A549 (cell line): ENCODE results near the gene ILK. TPM values are rescaled to one million over a fixed set of nuclear protein-coding genes. Genes with fewer than 3 reads are reported as not detected.

Source experiments
- ATAC-seq, 2 experiments: fragments of 200-7000 bp in 1 of 2; fragments of >200 bp in 1 of 2; cut with Nextera tagmentation in 1 of 2; cut with Tn5 transposase in 1 of 2; 3 replicates each; pipeline versions ENCODE4 v1.8.0 to v1.9.1; 2018 to 2020; ENCODE audit warnings: mild to moderate bottlenecking in 1 of 2, moderate library complexity in 1 of 2
- CTCF ChIA-PET: fragments of 300-600 bp; sonication (Branson Sonifier 250); formaldehyde crosslinking; extraction: SDS; loops from one replicate; lab custom pipeline; 2021; ENCODE audit warnings: antibody characterized with exemption, inconsistent platforms; lab: Yijun Ruan, JAX
- POLR2A ChIA-PET: fragments of 350-600 bp; formaldehyde crosslinking; extraction: SDS; loops from one replicate; lab custom pipeline; 2021; ENCODE audit warnings: antibody characterized with exemption, inconsistent platforms; lab: Yijun Ruan, JAX
- DNase-seq, 2 experiments: peaks; one replicate each; pipeline versions ENCODE4 v3.0.0 to v3.0.0-alpha.2; 2011 to 2016; ENCODE audit warnings: low read depth in 1 of 2, low spot score in 1 of 2
- FAIRE-seq: peaks from 2 replicates; lab custom pipeline; 2011; peaks lifted over from hg19 to GRCh38; lab: Jason Lieb, UNC
- H3K27ac ChIP-seq, 2 experiments: fragments of >200 bp; sonication (Bioruptor Twin); formaldehyde crosslinking; 3 replicates each; pipeline ENCODE4 v1.5.1; 2016 to 2017
- H3K4me1 ChIP-seq: fragments of >200 bp; sonication (Bioruptor Twin); formaldehyde crosslinking; 3 replicates; pipeline ENCODE4 v1.6.1; 2016
- H3K4me2 ChIP-seq: fragments of >200 bp; sonication (Bioruptor Twin); formaldehyde crosslinking; 3 replicates; pipeline ENCODE4 v1.6.1; 2016
- H3K4me3 ChIP-seq: fragments of >200 bp; sonication (Bioruptor Twin); formaldehyde crosslinking; 3 replicates; pipeline ENCODE4 v1.5.1; 2016
- H3K9me3 ChIP-seq: fragments of >200 bp; sonication (Bioruptor Twin); formaldehyde crosslinking; 3 replicates; pipeline ENCODE4 v1.6.1; 2016
- ATOH8 ChIP-seq: fragments of 250-450 bp; sonication (Bioruptor Pico); IDR thresholded peaks from 2 replicates; pipeline ENCODE4 v1.5.0; 2020; ENCODE audit warnings: low read depth, mild to moderate bottlenecking, moderate library complexity
- CBX2 ChIP-seq: fragments of 200-600 bp; sonication (generic); IDR thresholded peaks from 2 replicates; pipeline ENCODE4 v1.6.1; 2016; ENCODE audit warnings: low read depth, mild to moderate bottlenecking, borderline replicate concordance
- CEBPB ChIP-seq, 2 experiments: fragments of >200 bp in 1 of 2; sonication (Bioruptor Twin) in 1 of 2; formaldehyde crosslinking in 1 of 2; IDR thresholded peaks; 2 replicates each; pipeline ENCODE4 v1.6.1; 2012 to 2016
- CTCF ChIP-seq: fragments of >200 bp; sonication (Bioruptor Twin); formaldehyde crosslinking; IDR thresholded peaks from 3 replicates; pipeline ENCODE4 v1.5.1; 2016
- ELK1 ChIP-seq: fragments of 150-350 bp; IDR thresholded peaks from 2 replicates; pipeline ENCODE4 v1.6.1; 2014; ENCODE audit warnings: low read depth, mild to moderate bottlenecking, low read length
- FOXS1 ChIP-seq: fragments of 250-450 bp; sonication (Bioruptor Pico); IDR thresholded peaks from 2 replicates; pipeline ENCODE4 v1.5.0; 2020; ENCODE audit warnings: mild to moderate bottlenecking, moderate library complexity
- GATA3 ChIP-seq: IDR thresholded peaks from 2 replicates; pipeline ENCODE4 v1.6.1; 2012; ENCODE audit warnings: borderline replicate concordance
- HDAC2 ChIP-seq: fragments of 200-600 bp; sonication (generic); IDR thresholded peaks from 2 replicates; pipeline ENCODE4 v1.6.1; 2016
- HES2 ChIP-seq: fragments of >200 bp; sonication (Bioruptor Twin); formaldehyde crosslinking; IDR thresholded peaks from 2 replicates; pipeline ENCODE4 v1.6.1; 2016
- HOXB13 ChIP-seq: fragments of 250-450 bp; sonication (Bioruptor Pico); IDR thresholded peaks from 2 replicates; pipeline ENCODE4 v1.5.0; 2020; ENCODE audit warnings: low read depth, mild to moderate bottlenecking, moderate library complexity
- HOXB5 ChIP-seq: fragments of 250-450 bp; sonication (Bioruptor Pico); IDR thresholded peaks from 2 replicates; pipeline ENCODE4 v1.5.0; 2020; ENCODE audit warnings: mild to moderate bottlenecking, moderate library complexity
- JUNB ChIP-seq: fragments of >200 bp; sonication (Bioruptor Twin); formaldehyde crosslinking; IDR thresholded peaks from 2 replicates; pipeline ENCODE4 v1.6.1; 2016
- KDM1A ChIP-seq: fragments of 200-600 bp; sonication (generic); IDR thresholded peaks from 2 replicates; pipeline ENCODE4 v1.6.1; 2016; ENCODE audit warnings: low read depth, mild to moderate bottlenecking
- MAFK ChIP-seq: fragments of 450-650 bp; IDR thresholded peaks from 2 replicates; pipeline ENCODE4 v1.6.1; 2014; ENCODE audit not compliant: partially characterized antibody
- MYC ChIP-seq: IDR thresholded peaks from 2 replicates; pipeline ENCODE4 v1.6.1; 2012; ENCODE audit warnings: mild to moderate bottlenecking, inconsistent platforms, low read length, improper control_type of control experiment, borderline replicate concordance
- NPAS2 ChIP-seq: fragments of 250-450 bp; sonication (Bioruptor Pico); IDR thresholded peaks from 2 replicates; pipeline ENCODE4 v1.8.0; 2022; ENCODE audit warnings: mild to moderate bottlenecking, moderate library complexity, borderline replicate concordance
- PHF8 ChIP-seq: fragments of 200-600 bp; sonication (generic); IDR thresholded peaks from 2 replicates; pipeline ENCODE4 v1.6.1; 2016; ENCODE audit warnings: low read depth, mild to moderate bottlenecking, antibody characterized with exemption, moderate library complexity, borderline replicate concordance
- POLR2A ChIP-seq: IDR thresholded peaks from 2 replicates; pipeline ENCODE4 v1.6.1; 2012; ENCODE audit warnings: mild to moderate bottlenecking, low read length
- RAD21 ChIP-seq, 2 experiments: fragments of >200 bp in 1 of 2; sonication (Bioruptor Twin) in 1 of 2; formaldehyde crosslinking in 1 of 2; IDR thresholded peaks in 1 of 2; conservative IDR thresholded peaks in 1 of 2; 2 replicates in 1 of 2; 3 replicates in 1 of 2; pipeline ENCODE4 v1.6.1; 2012 to 2018; ENCODE audit warnings: inconsistent platforms in 1 of 2
- RARB ChIP-seq: fragments of 250-450 bp; sonication (Bioruptor Pico); IDR thresholded peaks from 2 replicates; pipeline ENCODE4 v1.8.0; 2021; ENCODE audit warnings: mild to moderate bottlenecking, moderate library complexity
- RCOR1 ChIP-seq: fragments of 150-350 bp; IDR thresholded peaks from 2 replicates; pipeline ENCODE4 v1.6.1; 2014; ENCODE audit warnings: antibody characterized with exemption, low read length, low read depth
- ZC3H11A ChIP-seq: fragments of 450-650 bp; IDR thresholded peaks from 2 replicates; pipeline ENCODE4 v1.6.1; 2014; ENCODE audit warnings: antibody characterized with exemption, mild to moderate bottlenecking
- ZNF302 ChIP-seq: fragments of 250-450 bp; sonication (Bioruptor Pico); IDR thresholded peaks from 2 replicates; pipeline ENCODE4 v1.9.0; 2021; ENCODE audit warnings: inconsistent platforms, mild to moderate bottlenecking, moderate library complexity
- ZSCAN20 ChIP-seq: fragments of 250-450 bp; sonication (Bioruptor Pico); IDR thresholded peaks from 2 replicates; pipeline ENCODE4 v1.8.0; 2022; ENCODE audit warnings: mild to moderate bottlenecking, moderate library complexity
- WGBS: methylation state at CpG from one replicate; pipeline ENCODE4 v1.1.6; 2017; ENCODE audit errors: missing lambda C conversion rate; 5-methylcytosine and 5-hydroxymethylcytosine counted together
- polyA plus RNA-seq, 4 experiments: library from polyadenylated mRNA; depleted of rRNA in 3 of 4; stranded (reverse); fragments of >200 nt; fragmentation: RNase III in 1 of 4; extraction: RNeasy Plus Mini Kit Qiagen cat#74134 plus additional on column Dnase treatment in 1 of 4; gene quantifications; 2 replicates in 3 of 4; 3 replicates in 1 of 4; pipeline ENCODE4 v1.2.3, GENCODE V29; 2011 to 2017

ILK gene
- polyA plus RNA-seq, 2 of the 4 experiments (the other 2 are of a cell fraction), result 108 to 109 TPM

DNA sequence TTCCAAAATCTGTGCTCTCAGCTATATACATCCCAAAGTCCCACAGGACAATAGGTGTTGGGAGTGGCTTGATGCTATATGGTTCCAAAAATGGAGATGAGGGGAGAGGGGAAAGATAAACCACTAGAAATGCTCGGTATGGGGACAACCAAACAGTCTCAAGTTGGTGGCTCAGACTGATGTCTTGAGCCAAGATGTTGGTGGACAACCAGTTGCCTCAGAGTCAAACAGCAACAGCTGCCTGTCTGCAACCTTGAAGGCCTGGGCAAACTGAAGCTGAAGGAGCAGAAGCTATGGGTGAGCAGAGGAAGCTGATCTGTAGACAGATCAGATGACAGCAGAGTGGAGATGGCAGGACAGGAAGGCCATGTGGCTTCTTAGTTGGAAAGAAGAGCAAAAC lies 4.1 kb upstream of the ILK start:
- CTCF ChIA-PET, result interaction anchor here (0.8 to 1.8 kb wide), 3 partner anchors 12 to 69 kb away, joined by 3 to 5 read pairs (median 4); no protein-coding TSS in a partner anchor
- Histone ChIP-seq H3K4me3 (no peak overlapping the region), H3K4me2 (no peak overlapping the region), H3K27ac (no peak overlapping the region), H3K4me1 (peaks cover 9% of the 10 kb centered on the region; the same call in 2 of the 3 replicates)
- POLR2A ChIA-PET, result no interaction called here
- FAIRE-seq, result no peak
- TF ChIP-seq POLR2A (no peak), NPAS2 (CRISPR knock-in tag) (no peak), RAD21 (conservative IDR thresholded peaks at IDR 0.05 in 1 of 2, IDR thresholded peaks at IDR 0.05 in 1 of 2) (no peak), ELK1 (no peak), MAFK (no peak), PHF8 (no peak), ZNF302 (CRISPR knock-in tag) (no peak), HOXB13 (CRISPR knock-in tag) (no peak)
- TF ChIP-seq, all 56 proteins: peak for 0
- DNase-seq, result no peak
- no peaks in the 10 kb centered on the region for H3K9me3 ChIP-seq
- no peak for ATAC-seq
- WGBS, result 89% methylated on average over 1 of the region's 1 CpG

DNA sequence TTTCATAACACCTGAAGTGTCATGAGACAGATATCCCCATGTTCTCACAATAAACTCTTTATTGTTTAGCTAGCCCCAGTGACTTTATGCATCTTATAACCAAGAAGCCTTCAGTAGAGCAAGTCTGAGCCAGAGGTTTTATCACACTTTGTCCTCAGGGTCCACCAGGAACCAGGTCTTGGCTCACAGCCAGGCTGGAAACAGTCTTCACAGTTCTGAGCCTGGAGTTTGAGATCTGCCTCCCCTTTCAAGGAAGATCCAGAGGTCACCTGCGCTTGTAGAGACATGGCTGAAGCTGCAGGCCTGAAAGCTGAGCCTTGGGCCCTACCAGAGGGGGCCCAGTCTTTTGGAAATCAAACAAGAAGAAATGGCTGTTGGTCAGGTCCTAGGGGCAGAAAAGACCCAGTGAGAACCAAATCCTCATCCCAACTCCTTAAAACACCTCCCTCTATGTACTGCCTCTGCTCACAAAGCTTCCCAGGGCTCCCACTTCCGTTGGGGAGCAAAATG lies 3.6 kb upstream of the ILK start:
- 75% methylated on average over 2 of the region's 2 CpGs for WGBS

GRCh38 chr11:6601041-6601461 lies 2.5 kb upstream of the ILK start:
- no peak overlapping the region for H3K4me2 ChIP-seq
- H3K27ac ChIP-seq, result no peak overlapping the region
- POLR2A ChIA-PET, result no interaction called here
- FAIRE-seq (no peak), DNase-seq (no peak)
- H3K4me1 ChIP-seq, result peaks cover 25% of the 10 kb centered on the region
- TF ChIP-seq HDAC2, result no peak
- TF ChIP-seq ELK1, result no peak
- no peak for TF ChIP-seq HES2
- no peak for TF ChIP-seq GATA3
- no peak for TF ChIP-seq CEBPB (IDR thresholded peaks at IDR 0.05)
- TF ChIP-seq ZSCAN20 (CRISPR knock-in tag), result no peak
- no peak for TF ChIP-seq HOXB13 (CRISPR knock-in tag)
- no peak for TF ChIP-seq ZC3H11A
- TF ChIP-seq MYC, result no peak
- TF ChIP-seq RARB, result no peak
- TF ChIP-seq ZNF302 (CRISPR knock-in tag), result no peak
- TF ChIP-seq, all 56 proteins: peak for 0
- H3K4me3 ChIP-seq, result no peak overlapping the region
- ATAC-seq, result no peak
- WGBS, result 97% methylated on average over 13 of the region's 13 CpGs
- CTCF ChIA-PET, result no interaction called here
- H3K9me3 ChIP-seq, result no peaks in the 10 kb centered on the region

More for the DNA sequence above, 3.6 kb upstream of the ILK start:
- Histone ChIP-seq H3K9me3 (no peaks in the 10 kb centered on the region), H3K4me2 (no peak overlapping the region), H3K4me3 (no peak overlapping the region), H3K4me1 (peaks cover 13% of the 10 kb centered on the region; the same call in 2 of the 3 replicates), H3K27ac (no peak overlapping the region)
- ATAC-seq, result no peak
- CTCF ChIA-PET, result interaction anchor here (1.2 to 1.8 kb wide), 2 partner anchors 19 to 69 kb away, joined by 4 to 5 read pairs; no protein-coding TSS in a partner anchor
- FAIRE-seq, result no peak
- DNase-seq, result no peak
- TF ChIP-seq CTCF (no peak), CEBPB (IDR thresholded peaks at IDR 0.05) (no peak), RCOR1 (no peak), JUNB (no peak), MAFK (no peak), KDM1A (no peak), FOXS1 (CRISPR knock-in tag) (no peak), CBX2 (no peak), GATA3 (no peak), RAD21 (conservative IDR thresholded peaks at IDR 0.05 in 1 of 2, IDR thresholded peaks at IDR 0.05 in 1 of 2) (no peak), ATOH8 (CRISPR knock-in tag) (no peak), HOXB5 (CRISPR knock-in tag) (no peak)
- TF ChIP-seq, all 56 proteins: peak for 0
- POLR2A ChIA-PET, result no interaction called here
